GM19463 (cell line): ENCODE results near the gene C2CD3.
"Not testable (repeated sequence)": the region's sequence is repeated elsewhere in the genome, so short reads cannot be mapped to it uniquely, and the experiment has no call there.

Experiments used
- ATAC-seq: cut with Tn5 transposase; IDR thresholded peaks from one replicate; pipeline ENCODE4 v1.9.1; 2021; ENCODE audit warnings: mild to moderate bottlenecking, moderate library complexity; ENCODE audit not compliant: unreplicated experiment

Gene C2CD3

GRCh38 chr11:74123008-74123448, 47.8 kb downstream of the C2CD3 start:
- ATAC-seq, result no peak

GRCh38 chr11:74121804-74122203, 49.0 kb downstream of the C2CD3 start:
- no peak for ATAC-seq

GRCh38 chr11:74120260-74121035, 50.4 kb downstream of the C2CD3 start:
- ATAC-seq, result not testable (repeated sequence)

GRCh38 chr11:74116719-74117118, 54.1 kb downstream of the C2CD3 start:
- ATAC-seq, result no peak

GRCh38 chr11:74112877-74113276, 57.9 kb downstream of the C2CD3 start:
- ATAC-seq, result no peak

GRCh38 chr11:74106124-74106523, 64.7 kb downstream of the C2CD3 start:
- no peak for ATAC-seq

- ATAC-seq, result no peak
Measured at GRCh38 chr11:74102321-74102720, 68.5 kb downstream of the C2CD3 start.

- no peak for ATAC-seq
Measured at GRCh38 chr11:74100735-74101134, 70.1 kb downstream of the C2CD3 start.

- no peak for ATAC-seq
Measured at GRCh38 chr11:74100231-74100630, 70.6 kb downstream of the C2CD3 start.

- no peak for ATAC-seq
Measured at GRCh38 chr11:74097686-74098237, 73.0 kb downstream of the C2CD3 start.

- ATAC-seq, result no peak
Measured at GRCh38 chr11:74094393-74094792, 76.4 kb downstream of the C2CD3 start.

- ATAC-seq, result no peak
Measured at GRCh38 chr11:74092425-74092824, 78.4 kb downstream of the C2CD3 start.

- ATAC-seq, result no peak
Measured at GRCh38 chr11:74091549-74091948, 79.3 kb downstream of the C2CD3 start.

GRCh38 chr11:74090701-74091100, 80.1 kb downstream of the C2CD3 start:
- ATAC-seq, result no peak

- no peak for ATAC-seq
Measured at GRCh38 chr11:74086242-74086884, 84.4 kb downstream of the C2CD3 start.

- no peak for ATAC-seq
Measured at GRCh38 chr11:74085542-74085892, 85.3 kb downstream of the C2CD3 start.

- ATAC-seq, result no peak
Measured at GRCh38 chr11:74084796-74085541, 85.8 kb downstream of the C2CD3 start.

- not testable (repeated sequence) for ATAC-seq
Measured at GRCh38 chr11:74083927-74084326, 86.9 kb downstream of the C2CD3 start.

- no peak for ATAC-seq
Measured at GRCh38 chr11:74081428-74081827, 89.4 kb downstream of the C2CD3 start.

- ATAC-seq, result no peak
Measured at GRCh38 chr11:74077193-74077592, 93.6 kb downstream of the C2CD3 start.

GRCh38 chr11:74072721-74073120, 98.1 kb downstream of the C2CD3 start:
- no peak for ATAC-seq
